DMS 273 (cell line): ENCODE results near the gene RNF6.
"Not testable (repeated sequence)": the region's sequence is repeated elsewhere in the genome, so short reads cannot be mapped to it uniquely, and the experiment has no call there.

ENCODE experiments used
- DNase-seq: peaks from one replicate; lab custom pipeline; 2025; ENCODE audit not compliant: unreplicated experiment; lab: John Stamatoyannopoulos, UW

RNF6 gene

GRCh38 chr13:26221721-26222519 lies at the start of gene RNF6:
TSS of gene RNF6 (minus strand) at chr13:26222314. CDS start at chr13:26219649, 2,665 bp downstream.
- peak; percentile 97 for DNase-seq

GRCh38 chr13:26270707-26271106 lies 48.6 kb upstream of the RNF6 start:
- no peak for DNase-seq

- DNase-seq: no peak
Observed at GRCh38 chr13:26266311-26266710, 44.2 kb upstream of the RNF6 start.

GRCh38 chr13:26262156-26262555 lies 40.0 kb upstream of the RNF6 start:
- DNase-seq: peak; percentile 2

- no peak for DNase-seq
Observed at GRCh38 chr13:26259634-26260033, 37.5 kb upstream of the RNF6 start.

- DNase-seq: no peak
Observed at GRCh38 chr13:26257049-26257448, 34.9 kb upstream of the RNF6 start.

GRCh38 chr13:26255691-26256277 lies 33.7 kb upstream of the RNF6 start:
- DNase-seq: peak; percentile 52

- peak; percentile 17 for DNase-seq
Observed at GRCh38 chr13:26255115-26255514, 33.0 kb upstream of the RNF6 start.

GRCh38 chr13:26254583-26255111 lies 32.5 kb upstream of the RNF6 start:
- DNase-seq: peak; percentile 56

GRCh38 chr13:26253787-26254582 lies 31.9 kb upstream of the RNF6 start, which contains the start of gene CDK8:
TSS of gene CDK8 (plus strand) at chr13:26254129. CDS start at chr13:26254642, 513 bp downstream.
- DNase-seq: peak; percentile 98

- no peak for DNase-seq
Observed at GRCh38 chr13:26253262-26253786, 31.2 kb upstream of the RNF6 start.

- not testable (repeated sequence) for DNase-seq
Observed at GRCh38 chr13:26252006-26252405, 29.9 kb upstream of the RNF6 start.

- no peak for DNase-seq
Observed at GRCh38 chr13:26249551-26249950, 27.4 kb upstream of the RNF6 start.

GRCh38 chr13:26247608-26248007 lies 25.5 kb upstream of the RNF6 start:
- DNase-seq: no peak

GRCh38 chr13:26247011-26247410 lies 24.9 kb upstream of the RNF6 start:
- DNase-seq: peak; percentile 52

- DNase-seq: peak; percentile 3
Observed at GRCh38 chr13:26246154-26246553, 24.0 kb upstream of the RNF6 start.

GRCh38 chr13:26236296-26236695 lies 14.2 kb upstream of the RNF6 start:
- DNase-seq: no peak

GRCh38 chr13:26230703-26231102 lies 8.6 kb upstream of the RNF6 start:
- no peak for DNase-seq

- no peak for DNase-seq
Observed at GRCh38 chr13:26229080-26229615, 7.0 kb upstream of the RNF6 start.

GRCh38 chr13:26228096-26228495 lies 6.0 kb upstream of the RNF6 start:
- peak; percentile 90 for DNase-seq
